GM12878 (cell line): ENCODE measurements around the gene TCF7L1. TPM values are rescaled to one million over a fixed set of nuclear protein-coding genes. Genes with fewer than 3 reads are reported as not detected.

Source experiments
- ATAC-seq: fragments of 200-7000 bp; cut with Tn5 transposase; 3 replicates; pipeline ENCODE4 v1.9.1; 2020; ENCODE audit warnings: mild to moderate bottlenecking, moderate library complexity
- BruUV-seq: library from RNA; stranded (reverse); fragments of 400-500 nt; replicated peaks from 2 replicates; lab custom pipeline; 2021; lab: Mats Ljungman, UMichigan
- CTCF ChIA-PET: fragments of 300-600 bp; sonication (Branson Sonifier 250); formaldehyde crosslinking; extraction: SDS; loops from one replicate; lab custom pipeline; 2021; ENCODE audit warnings: inconsistent platforms; lab: Yijun Ruan, JAX
- POLR2A ChIA-PET: fragments of 350-600 bp; formaldehyde crosslinking; extraction: SDS; loops from one replicate; lab custom pipeline; 2021; ENCODE audit warnings: inconsistent platforms; lab: Charles Lee
- RAD21 ChIA-PET: fragments of 300-600 bp; sonication (Branson Sonifier 250); formaldehyde crosslinking; loops from one replicate; lab custom pipeline; 2023; ENCODE audit warnings: antibody characterized with exemption; ENCODE audit not compliant: unreplicated experiment; lab: Charles Lee
- SMC1A ChIA-PET: fragments of 300-600 bp; sonication (Branson Sonifier 250); formaldehyde crosslinking; loops from one replicate; lab custom pipeline; 2023; ENCODE audit not compliant: unreplicated experiment, uncharacterized antibody; lab: Charles Lee
- DNase-seq: peaks from one replicate; pipeline ENCODE4 v3.0.0-alpha.2; 2011; ENCODE audit warnings: low read depth, low spot score
- FAIRE-seq: peaks from 3 replicates; lab custom pipeline; 2011; peaks lifted over from hg19 to GRCh38; lab: Jason Lieb, UNC
- H2AFZ ChIP-seq: 2 replicates; pipeline ENCODE4 v1.6.0; 2011; ENCODE audit warnings: low read depth, low read length, control low read depth; ENCODE audit not compliant: control insufficient read depth
- H3K27ac ChIP-seq: 2 replicates; pipeline ENCODE4 v1.5.1; 2011; ENCODE audit warnings: control low read depth; ENCODE audit not compliant: control insufficient read depth, insufficient read depth
- H3K27me3 ChIP-seq, 2 experiments: replicated peaks in 1 of 2; 2 replicates each; pipeline versions ENCODE4 v1.6.0 to v1.6.1; 2011; ENCODE audit warnings: low read length in 1 of 2; ENCODE audit not compliant: control insufficient read depth in 2 of 2, insufficient read depth in 2 of 2
- H3K36me3 ChIP-seq, 2 experiments: 2 replicates each; pipeline ENCODE4 v1.5.1; 2011; ENCODE audit warnings: low read length in 1 of 2; ENCODE audit not compliant: control insufficient read depth in 2 of 2, insufficient read depth in 2 of 2
- H3K4me1 ChIP-seq: 2 replicates; pipeline ENCODE4 v1.6.1; 2011; ENCODE audit warnings: mild to moderate bottlenecking, low read length, moderate library complexity, mixed read lengths; ENCODE audit not compliant: control insufficient read depth, insufficient read depth
- H3K4me2 ChIP-seq: 2 replicates; pipeline ENCODE4 v1.6.0; 2011; ENCODE audit warnings: control low read depth; ENCODE audit not compliant: control insufficient read depth, insufficient read depth
- H3K4me3 ChIP-seq: fragments of 200-600 bp; sonication (generic); 2 replicates; pipeline ENCODE4 v1.5.1; 2016
- H3K79me2 ChIP-seq: 2 replicates; pipeline ENCODE4 v1.6.0; 2011; ENCODE audit warnings: low read length; ENCODE audit not compliant: control insufficient read depth, insufficient read depth
- H3K9ac ChIP-seq: 2 replicates; pipeline ENCODE4 v1.8.0; 2011; ENCODE audit warnings: low read length, control low read depth, mixed read lengths; ENCODE audit not compliant: control insufficient read depth, insufficient read depth
- H3K9me3 ChIP-seq: replicated peaks from 3 replicates; pipeline ENCODE4 v1.5.1; 2011; ENCODE audit warnings: mild to moderate bottlenecking, low read length; ENCODE audit not compliant: control insufficient read depth, insufficient read depth
- H4K20me1 ChIP-seq: 2 replicates; pipeline ENCODE4 v1.6.0; 2011; ENCODE audit not compliant: control insufficient read depth, insufficient read depth
- ATF2 ChIP-seq: IDR thresholded peaks from 2 replicates; pipeline ENCODE4 v1.6.1; 2012; ENCODE audit warnings: low read length, inconsistent platforms
- BACH1 ChIP-seq: fragments of 450-650 bp; IDR thresholded peaks from 2 replicates; pipeline ENCODE4 v1.6.1; 2017; ENCODE audit warnings: mild to moderate bottlenecking, borderline replicate concordance
- CREB1 ChIP-seq: IDR thresholded peaks from 2 replicates; pipeline ENCODE4 v1.6.1; 2012; ENCODE audit warnings: low read depth, mild to moderate bottlenecking, inconsistent platforms
- HCFC1 ChIP-seq: fragments of 150-350 bp; IDR thresholded peaks from 2 replicates; pipeline ENCODE4 v1.6.1; 2014; ENCODE audit warnings: low read length
- HDGF ChIP-seq: fragments of 450-650 bp; IDR thresholded peaks from 2 replicates; pipeline ENCODE4 v1.6.1; 2016; ENCODE audit warnings: antibody characterized with exemption
- IRF3 ChIP-seq: fragments of 450-650 bp; IDR thresholded peaks from 2 replicates; pipeline ENCODE4 v1.6.1; 2014; ENCODE audit warnings: mild to moderate bottlenecking
- JUND ChIP-seq: IDR thresholded peaks from 2 replicates; pipeline ENCODE4 v1.6.1; 2012; ENCODE audit warnings: low read depth, mild to moderate bottlenecking, low read length, improper control_type of control experiment, moderate library complexity
- RAD21 ChIP-seq: IDR thresholded peaks from 2 replicates; pipeline ENCODE4 v1.6.1; 2011; ENCODE audit warnings: mild to moderate bottlenecking, low read depth, low read length, moderate library complexity; ENCODE audit not compliant: insufficient read depth
- RB1 ChIP-seq: fragments of 450-650 bp; formaldehyde crosslinking; IDR thresholded peaks from 2 replicates; pipeline ENCODE4 v1.6.1; 2017; ENCODE audit warnings: mild to moderate bottlenecking, borderline replicate concordance
- SRF ChIP-seq, 2 experiments: IDR thresholded peaks; 2 replicates each; pipeline ENCODE4 v1.6.1; 2011; ENCODE audit warnings: low read depth in 2 of 2, low read length in 2 of 2, mild to moderate bottlenecking in 1 of 2, moderate library complexity in 1 of 2
- STAT1 ChIP-seq: fragments of 450-650 bp; conservative IDR thresholded peaks from 2 replicates; pipeline ENCODE4 v1.6.1; 2014; ENCODE audit warnings: antibody characterized with exemption, mild to moderate bottlenecking
- TAF1 ChIP-seq: IDR thresholded peaks from 2 replicates; pipeline ENCODE4 v1.6.1; 2011; ENCODE audit warnings: mild to moderate bottlenecking, low read depth, low read length, borderline replicate concordance
- TCF12 ChIP-seq: IDR thresholded peaks from 2 replicates; pipeline ENCODE4 v1.6.1; 2011; ENCODE audit warnings: low read depth, mild to moderate bottlenecking, low read length
- ZBTB4 ChIP-seq: fragments of 450-650 bp; formaldehyde crosslinking; IDR thresholded peaks from 2 replicates; pipeline ENCODE4 v1.4.0; 2022; ENCODE audit warnings: mild to moderate bottlenecking, moderate library complexity
- ZNF687 ChIP-seq: fragments of 450-650 bp; IDR thresholded peaks from 2 replicates; pipeline ENCODE4 v1.6.1; 2017; ENCODE audit warnings: mild to moderate bottlenecking, moderate library complexity
- WGBS: methylation state at CpG from one replicate; pipeline ENCODE4 v1.1.6; 2016; ENCODE audit warnings: low lambda C conversion rate; ENCODE audit not compliant: insufficient replicate concordance, insufficient coverage; ENCODE audit errors: missing lambda C conversion rate; 5-methylcytosine and 5-hydroxymethylcytosine counted together
- in situ Hi-C: fragments of 300-500 bp; cut with MboI; formaldehyde crosslinking; loops from 9 replicates; pipeline ENCODE4 v1.14.3; 2018; ENCODE audit warnings: mixed read lengths
- intact Hi-C: fragments of 100-400 bp; cut with micrococcal nuclease; formaldehyde crosslinking; loops from one replicate; pipeline ENCODE4 v1.14.2; 2022; ENCODE audit not compliant: unreplicated experiment
- polyA plus RNA-seq, 11 experiments: library from polyadenylated mRNA; depleted of rRNA in 4 of 11; unstranded in 6 of 11; stranded (reverse) in 5 of 11; fragments of >200 nt; fragmentation: Nextera tagmentation in 4 of 11; fragmentation: Illumina TruSeq in 1 of 11; extraction: Ambion mirVana in 4 of 11; extraction: Trizol in 1 of 11; gene quantifications; 1 replicate in 1 of 11; 2 replicates in 10 of 11; pipeline versions ENCODE4 v1.2.1 to v1.2.3, GENCODE V29; 2011 to 2016; ENCODE audit warnings: inconsistent platforms in 2 of 11, missing spikeins in 2 of 11, low read depth in 1 of 11
- total RNA-seq, 4 experiments: library from RNA; depleted of rRNA in 3 of 4; stranded (reverse); fragments of >200 nt in 3 of 4; fragmentation: Illumina TruSeq in 1 of 4; extraction: Trizol in 1 of 4; gene quantifications; 2 replicates each; pipeline versions ENCODE4 v1.2.1 to v1.2.3, GENCODE V29; 2013 to 2021

TCF7L1 gene
- total and polyA plus RNA-seq, 10 of the 15 experiments (the other 5 are each of a cell fraction or from before 2014, with no cell fraction given), result 0.03 to 0.11 (median 0.10) TPM; not detected in 7

GRCh38 chr2:85091838-85092237, 41.4 kb upstream of the TCF7L1 start (continued):
- no peak for TF ChIP-seq RAD21
- TF ChIP-seq ZBTB4, result no peak
- no peak for TF ChIP-seq TAF1
- no peak for TF ChIP-seq TCF12
- TF ChIP-seq CREB1, result no peak
- TF ChIP-seq RB1, result no peak

- Histone ChIP-seq H4K20me1 (no peaks in the 10 kb centered on the region), H3K4me3 (no peak overlapping the region), H3K4me2 (no peak overlapping the region), H3K27ac (no peak overlapping the region), H2AFZ (no peak overlapping the region), H3K9ac (no peak overlapping the region), H3K36me3 (no peaks in the 10 kb centered on the region), H3K4me1 (no peaks in the 10 kb centered on the region), H3K79me2 (no peaks in the 10 kb centered on the region), H3K27me3 (peaks cover 0 to 5% of the 10 kb centered on the region in 2 experiments; a peak in 1 of 4 replicates), H3K9me3 (no peaks in the 10 kb centered on the region)
- ChIA-PET POLR2A (no interaction called here), SMC1A (no interaction called here), RAD21 (no interaction called here), CTCF (no interaction called here)
- DNase-seq (no peak), FAIRE-seq (no peak), ATAC-seq (no peak)
- intact Hi-C loops, result no loop called here
- TF ChIP-seq BACH1 (no peak), IRF3 (no peak), STAT1 (no peak), TAF1 (no peak), JUND (no peak), ATF2 (no peak), HDGF (no peak), SRF (IDR thresholded peaks at IDR 0.05; ENCODE audit: low read depth in 2 of 2, low read length in 2 of 2) (no peak), HCFC1 (no peak), ZNF687 (no peak)
- WGBS, result 26% methylated on average over 2 of the region's 2 CpGs
- in situ Hi-C loops, result no loop called here
- no TSS peak for BruUV-seq
Observed at GRCh38 chr2:85095094-85095493, 38.1 kb upstream of the TCF7L1 start.
